ENCODE results near the gene PPP2R5D.
"Not testable (repeated sequence)": the region's sequence is repeated elsewhere in the genome, so short reads cannot be mapped to it uniquely, and the experiment has no call there.

PPP2R5D gene

DNA sequence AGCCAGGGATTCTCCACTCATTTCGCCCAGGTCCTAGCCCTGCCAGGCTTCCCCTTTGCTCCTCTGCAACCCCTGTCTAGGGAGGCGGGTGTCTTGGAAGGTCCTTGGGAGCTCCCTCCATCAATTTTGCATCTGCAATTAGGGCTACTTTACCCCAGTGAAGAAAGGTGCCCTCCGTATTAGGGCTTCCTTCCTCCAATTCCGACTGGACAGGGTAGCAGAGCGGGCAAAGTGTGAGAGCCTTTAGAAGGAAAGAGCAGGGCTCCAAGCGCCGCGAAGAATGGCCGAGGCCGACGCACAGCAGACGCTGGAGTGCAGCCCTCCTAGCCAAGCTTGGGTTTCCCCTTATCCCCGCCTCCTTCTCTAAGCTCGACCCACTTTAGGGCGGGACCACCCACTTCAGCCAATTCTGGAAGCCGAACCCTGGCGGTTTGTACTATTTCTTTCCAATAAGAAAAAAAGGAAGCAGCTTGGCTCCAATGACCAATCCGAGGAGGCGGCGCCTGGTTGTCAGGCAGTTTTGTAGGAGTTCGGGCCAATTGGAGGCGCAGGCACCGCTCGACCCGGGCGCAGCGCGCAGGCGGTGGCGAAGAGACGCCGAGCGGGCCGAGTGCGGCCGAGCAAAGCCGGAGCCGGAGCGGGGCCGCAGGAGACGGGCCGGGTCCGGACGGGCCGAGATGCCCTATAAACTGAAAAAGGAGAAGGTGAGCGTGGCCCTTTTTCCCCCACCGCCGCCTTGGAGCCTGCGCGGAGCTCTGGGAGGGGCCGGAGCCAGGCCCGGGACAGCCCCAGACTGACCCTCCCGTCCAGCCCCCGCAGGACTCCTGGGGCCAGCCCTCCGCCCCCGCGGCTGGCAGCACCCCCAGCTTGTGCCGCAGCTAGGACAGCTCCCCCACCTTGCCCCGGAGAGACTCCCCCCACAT, at the start of gene PPP2R5D:
TSS of gene PPP2R5D (plus strand) at position 570 of the 923 bp plus-strand sequence. CDS start at position 678, 108 bp downstream.
- peak; percentile 96 to 97 for DNase-seq (ENCODE audit: low read depth in 2 of 2)

DNA sequence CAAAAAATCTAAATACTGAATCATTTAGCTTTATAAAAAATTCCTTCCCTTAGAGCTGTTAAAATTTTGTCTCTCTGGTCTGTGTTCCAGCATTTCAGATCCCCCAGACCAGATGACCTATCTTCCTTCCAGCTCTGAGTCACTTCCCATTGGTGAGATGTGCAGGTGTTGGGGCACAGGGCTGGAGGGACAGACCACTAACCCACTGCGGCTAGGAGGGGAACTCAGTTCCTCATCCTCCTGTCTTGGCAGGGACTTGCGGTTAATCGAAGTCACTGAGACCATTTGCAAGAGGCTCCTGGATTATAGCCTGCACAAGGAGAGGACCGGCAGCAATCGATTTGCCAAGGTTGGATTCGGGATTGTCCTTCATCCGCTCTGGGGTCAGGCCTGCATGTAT, 49.0 kb upstream of the PPP2R5D start:
- no peak for DNase-seq (ENCODE audit: low read depth in 2 of 2)

GRCh38 chr6:42936398-42936797, 48.0 kb upstream of the PPP2R5D start:
- no peak for DNase-seq (ENCODE audit: low read depth in 2 of 2)

- DNase-seq (ENCODE audit: low read depth in 2 of 2) = no peak
Observed at GRCh38 chr6:42937548-42938427, 46.6 kb upstream of the PPP2R5D start.

DNA sequence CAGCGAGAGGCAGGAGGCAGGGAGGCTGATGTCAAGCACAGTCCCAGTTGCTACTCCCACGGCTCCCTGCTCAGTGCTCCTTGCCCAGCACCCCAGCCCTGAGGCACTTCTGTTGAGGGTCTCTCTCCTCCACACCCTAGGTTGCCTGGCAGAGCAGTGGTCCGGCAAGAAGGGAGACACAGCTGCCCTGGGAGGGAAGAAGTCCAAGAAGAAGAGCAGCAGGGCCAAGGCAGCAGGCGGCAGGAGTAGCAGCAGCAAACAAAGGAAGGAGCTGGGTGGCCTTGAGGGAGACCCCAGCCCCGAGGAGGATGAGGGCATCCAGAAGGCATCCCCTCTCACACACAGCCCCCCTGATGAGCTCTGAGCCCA, 46.0 kb upstream of the PPP2R5D start:
- DNase-seq (ENCODE audit: low read depth in 2 of 2) = no peak

- DNase-seq (ENCODE audit: low read depth in 2 of 2) = no peak
Observed at GRCh38 chr6:42938987-42939809, 45.2 kb upstream of the PPP2R5D start.

DNA sequence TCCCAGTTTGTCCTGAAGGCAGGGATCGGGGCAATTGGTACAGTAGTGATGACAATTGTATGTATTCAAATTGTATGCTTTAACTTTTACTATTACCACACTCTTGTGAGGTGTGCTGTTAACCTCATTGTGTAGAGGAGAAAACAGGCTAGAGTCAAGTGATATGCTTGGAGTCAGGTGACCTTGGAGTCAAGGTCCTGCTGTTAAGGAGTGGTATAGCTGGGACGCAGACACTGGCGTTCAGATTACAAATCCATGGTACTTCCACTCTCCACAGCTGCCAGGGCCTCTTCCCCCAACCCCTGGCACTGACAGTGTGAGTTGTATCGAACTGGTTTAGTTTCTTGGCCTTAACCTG, 44.6 kb upstream of the PPP2R5D start:
- DNase-seq (ENCODE audit: low read depth in 2 of 2) = no peak

DNA sequence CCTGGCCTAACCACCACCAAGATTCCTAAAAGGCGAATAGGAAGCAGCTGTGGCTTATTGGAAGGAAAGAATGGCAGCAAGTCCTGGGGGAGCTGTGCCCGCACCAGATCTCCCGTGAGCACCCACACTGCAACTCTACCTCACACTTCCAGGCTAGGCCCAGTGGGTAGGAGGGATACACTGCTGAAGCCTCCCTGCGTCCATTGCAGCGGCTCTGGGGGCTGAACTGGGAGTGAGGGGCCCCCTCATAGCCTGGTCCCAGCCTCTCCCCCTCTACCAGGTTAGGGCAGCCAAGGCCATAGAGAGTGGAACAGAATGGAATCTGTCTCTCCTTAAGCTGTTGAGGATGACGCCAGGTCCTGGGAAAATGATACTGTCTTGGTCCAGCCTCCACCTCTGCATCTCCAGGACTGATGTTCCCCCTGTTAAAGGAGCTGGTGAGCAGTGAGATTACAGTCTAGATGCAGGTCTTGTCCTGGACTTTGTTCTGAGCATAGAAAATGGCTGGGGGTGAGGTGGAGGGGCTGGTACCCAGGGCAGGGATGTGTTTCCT, 43.8 kb upstream of the PPP2R5D start:
- DNase-seq (ENCODE audit: low read depth in 2 of 2) = no peak

GRCh38 chr6:42941356-42941755, 43.0 kb upstream of the PPP2R5D start:
- DNase-seq (ENCODE audit: low read depth in 2 of 2) = not testable (repeated sequence)

GRCh38 chr6:42942444-42942843, 41.9 kb upstream of the PPP2R5D start:
- DNase-seq (ENCODE audit: low read depth in 2 of 2) = no peak

DNA sequence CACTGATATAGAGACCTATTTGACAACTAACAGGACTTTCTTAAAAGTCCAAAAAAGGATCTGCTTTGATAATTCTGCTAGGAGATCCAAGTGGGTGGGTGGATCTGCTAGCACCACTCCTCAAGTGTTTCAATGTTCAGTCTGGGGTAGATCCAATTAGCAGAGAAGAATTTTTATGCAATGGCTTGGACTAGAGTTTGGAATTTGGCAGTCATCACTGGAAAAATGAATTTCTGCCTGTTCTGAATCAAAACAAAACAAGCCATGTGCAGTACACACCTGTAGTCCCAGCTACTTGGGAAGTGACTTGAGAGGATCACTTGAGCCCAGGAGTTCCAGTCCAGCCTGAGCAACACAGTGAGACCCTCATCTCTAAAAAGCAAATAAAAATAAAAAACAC, 36.4 kb upstream of the PPP2R5D start:
- no peak for DNase-seq (ENCODE audit: low read depth in 2 of 2)

- DNase-seq (ENCODE audit: low read depth in 2 of 2) = no peak
Observed at GRCh38 chr6:42952389-42952788, 32.0 kb upstream of the PPP2R5D start.

DNA sequence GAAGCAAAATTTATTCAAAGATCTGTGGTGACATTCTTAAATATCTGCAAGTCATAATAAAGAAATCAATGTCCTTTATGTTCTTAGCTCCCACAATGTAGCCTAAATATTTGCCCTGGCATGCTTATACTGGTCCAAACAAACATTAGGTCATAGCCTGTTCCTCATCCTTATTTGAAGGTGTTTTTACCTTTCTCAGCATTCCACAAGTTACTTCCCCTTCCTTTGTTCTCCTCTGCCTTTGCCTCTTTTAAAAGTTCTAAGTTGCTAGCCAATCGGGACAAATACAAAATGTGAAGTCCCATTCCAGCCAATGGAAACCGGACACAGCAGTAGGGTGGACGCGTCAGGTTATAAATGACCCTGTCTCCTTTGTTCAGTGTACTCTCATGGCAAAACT, 30.0 kb upstream of the PPP2R5D start:
- DNase-seq (ENCODE audit: low read depth in 2 of 2) = not testable (repeated sequence)

GRCh38 chr6:42958125-42958524, 26.2 kb upstream of the PPP2R5D start:
- no peak for DNase-seq (ENCODE audit: low read depth in 2 of 2)

DNA sequence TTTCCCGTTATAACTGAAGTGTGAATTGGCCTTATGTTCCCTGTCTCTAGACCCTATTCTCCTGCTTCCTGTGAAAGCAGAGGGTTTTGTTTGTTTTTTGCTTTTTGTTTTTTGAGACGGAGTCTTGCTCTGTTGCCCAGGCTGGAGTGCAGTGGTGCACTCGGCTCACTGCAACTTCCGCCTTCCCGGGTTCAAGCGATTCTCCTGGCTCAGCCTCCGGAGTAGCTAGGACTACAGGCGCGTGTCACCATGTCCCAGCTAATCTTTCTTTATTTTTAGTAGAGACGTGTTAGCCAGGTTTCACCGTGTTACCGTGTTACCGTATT, 24.5 kb upstream of the PPP2R5D start:
- no peak for DNase-seq (ENCODE audit: low read depth in 2 of 2)

GRCh38 chr6:42960243-42961019, 23.9 kb upstream of the PPP2R5D start, which contains the start of gene GNMT:
TSS of gene GNMT (plus strand) at chr6:42960754. CDS start at chr6:42960768, 14 bp downstream.
- DNase-seq (ENCODE audit: low read depth in 2 of 2) = no peak

- DNase-seq (ENCODE audit: low read depth in 2 of 2) = no peak
Observed at GRCh38 chr6:42961020-42961470, 23.3 kb upstream of the PPP2R5D start.

DNA sequence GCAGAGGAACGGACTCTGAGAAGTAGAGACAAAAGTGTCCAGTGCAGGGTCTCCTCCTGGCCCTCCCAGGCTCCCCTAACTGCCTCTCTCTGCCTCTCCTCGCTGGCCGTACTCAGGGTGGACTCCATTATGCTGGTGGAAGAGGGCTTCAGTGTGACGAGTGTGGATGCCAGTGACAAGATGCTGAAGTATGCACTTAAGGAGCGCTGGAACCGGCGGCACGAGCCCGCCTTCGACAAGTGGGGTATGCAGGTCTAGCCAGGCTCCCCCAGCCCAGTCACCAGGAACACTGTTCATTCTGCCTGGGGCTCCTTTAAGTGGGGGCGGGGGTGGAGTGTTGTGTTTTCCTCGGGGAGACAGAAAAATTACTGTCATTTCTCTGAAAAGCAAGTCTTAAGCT, 22.3 kb upstream of the PPP2R5D start:
- DNase-seq (ENCODE audit: low read depth in 2 of 2) = no peak

- DNase-seq (ENCODE audit: low read depth in 2 of 2) = no peak
Observed at GRCh38 chr6:42962502-42963178, 21.7 kb upstream of the PPP2R5D start.
